HAP-1 (cell line): ENCODE results near the gene NAA10.

Experiments used
- DNase-seq, 2 experiments: peaks; one replicate each; pipeline ENCODE4 v3.0.0-alpha.2; 2016 to 2020; ENCODE audit warnings: low spot score in 2 of 2
- H3K27me3 ChIP-seq: fragments of 250-450 bp; sonication (Bioruptor Pico); 2 replicates; pipeline ENCODE4 v1.5.1; 2020; ENCODE audit warnings: low read depth, mild to moderate bottlenecking, moderate library complexity
- H3K36me3 ChIP-seq: fragments of 250-450 bp; sonication (Bioruptor Pico); replicated peaks from 2 replicates; pipeline ENCODE4 v1.5.1; 2020; ENCODE audit warnings: mild to moderate bottlenecking
- H3K4me1 ChIP-seq: fragments of 250-450 bp; sonication (Bioruptor Pico); 2 replicates; pipeline ENCODE4 v1.5.1; 2020; ENCODE audit warnings: mild to moderate bottlenecking
- H3K4me3 ChIP-seq: fragments of 250-450 bp; sonication (Bioruptor Pico); 2 replicates; pipeline ENCODE4 v1.5.1; 2020; ENCODE audit warnings: mild to moderate bottlenecking, moderate library complexity
- H3K9me3 ChIP-seq: fragments of 250-450 bp; sonication (Bioruptor Pico); 2 replicates; pipeline ENCODE4 v1.5.1; 2020; ENCODE audit warnings: mild to moderate bottlenecking, moderate library complexity
- in situ Hi-C: fragments of 300-500 bp; cut with MboI; formaldehyde crosslinking; loops from 3 replicates; pipeline ENCODE4 v1.14.3; 2020; ENCODE audit warnings: low sequenced_read_pairs, inconsistent platforms, mixed read lengths

Gene NAA10

DNA sequence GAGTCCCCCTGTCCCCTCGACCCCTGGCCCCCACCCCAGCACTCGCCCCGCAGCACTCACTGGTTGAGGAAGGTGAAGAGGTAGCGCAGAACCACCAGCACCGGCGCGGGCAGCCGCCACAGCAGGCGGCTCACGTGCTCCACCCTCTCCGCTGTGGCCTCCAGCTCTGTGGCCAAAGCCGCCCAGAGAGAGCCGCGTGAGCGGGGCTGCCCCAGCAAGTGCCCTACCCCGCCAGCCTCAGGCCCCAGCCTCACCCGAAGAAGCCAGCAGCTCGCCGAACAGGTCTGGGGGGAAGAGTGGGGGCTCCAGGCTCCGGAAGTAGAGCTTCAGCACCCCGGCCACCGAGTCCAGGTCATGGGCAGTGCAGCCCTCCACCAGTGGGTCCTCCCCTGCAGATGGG lies 24.4 kb downstream of the NAA10 start:
- in situ Hi-C loops, result no loop called here
- DNase-seq, result no peak

DNA sequence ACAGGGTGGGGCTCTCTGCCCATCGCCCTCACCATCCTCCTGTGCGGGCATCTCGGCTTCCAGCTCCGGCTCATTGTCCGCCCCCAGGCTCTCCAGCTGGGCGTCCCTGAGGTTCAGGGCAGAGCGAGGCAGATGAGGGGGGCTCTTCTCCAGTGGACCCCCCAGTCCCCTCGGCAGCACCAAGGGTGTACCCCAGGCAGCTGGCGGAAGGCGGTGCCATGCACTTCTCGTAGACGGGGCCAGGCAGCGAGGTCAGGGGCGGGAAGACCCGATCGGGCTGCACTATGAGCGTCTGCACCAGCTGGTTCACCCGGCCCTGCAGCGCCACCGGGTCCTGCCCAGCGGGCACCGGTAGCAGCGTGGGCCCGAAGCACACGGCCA lies 24.9 kb downstream of the NAA10 start:
- no peaks in the 10 kb centered on the region for H3K9me3 ChIP-seq
- in situ Hi-C loops, result no loop called here
- H3K4me1 ChIP-seq, result no peaks in the 10 kb centered on the region
- no peaks in the 10 kb centered on the region for H3K36me3 ChIP-seq
- H3K4me3 ChIP-seq, result no peak overlapping the region
- H3K27me3 ChIP-seq, result no peaks in the 10 kb centered on the region
- no peak for DNase-seq

More for the DNA sequence above, 24.4 kb downstream of the NAA10 start:
- H3K4me1 ChIP-seq, result no peaks in the 10 kb centered on the region
- H3K4me3 ChIP-seq, result no peak overlapping the region
- H3K27me3 ChIP-seq, result no peaks in the 10 kb centered on the region
- H3K36me3 ChIP-seq, result no peaks in the 10 kb centered on the region
- no peaks in the 10 kb centered on the region for H3K9me3 ChIP-seq

DNA sequence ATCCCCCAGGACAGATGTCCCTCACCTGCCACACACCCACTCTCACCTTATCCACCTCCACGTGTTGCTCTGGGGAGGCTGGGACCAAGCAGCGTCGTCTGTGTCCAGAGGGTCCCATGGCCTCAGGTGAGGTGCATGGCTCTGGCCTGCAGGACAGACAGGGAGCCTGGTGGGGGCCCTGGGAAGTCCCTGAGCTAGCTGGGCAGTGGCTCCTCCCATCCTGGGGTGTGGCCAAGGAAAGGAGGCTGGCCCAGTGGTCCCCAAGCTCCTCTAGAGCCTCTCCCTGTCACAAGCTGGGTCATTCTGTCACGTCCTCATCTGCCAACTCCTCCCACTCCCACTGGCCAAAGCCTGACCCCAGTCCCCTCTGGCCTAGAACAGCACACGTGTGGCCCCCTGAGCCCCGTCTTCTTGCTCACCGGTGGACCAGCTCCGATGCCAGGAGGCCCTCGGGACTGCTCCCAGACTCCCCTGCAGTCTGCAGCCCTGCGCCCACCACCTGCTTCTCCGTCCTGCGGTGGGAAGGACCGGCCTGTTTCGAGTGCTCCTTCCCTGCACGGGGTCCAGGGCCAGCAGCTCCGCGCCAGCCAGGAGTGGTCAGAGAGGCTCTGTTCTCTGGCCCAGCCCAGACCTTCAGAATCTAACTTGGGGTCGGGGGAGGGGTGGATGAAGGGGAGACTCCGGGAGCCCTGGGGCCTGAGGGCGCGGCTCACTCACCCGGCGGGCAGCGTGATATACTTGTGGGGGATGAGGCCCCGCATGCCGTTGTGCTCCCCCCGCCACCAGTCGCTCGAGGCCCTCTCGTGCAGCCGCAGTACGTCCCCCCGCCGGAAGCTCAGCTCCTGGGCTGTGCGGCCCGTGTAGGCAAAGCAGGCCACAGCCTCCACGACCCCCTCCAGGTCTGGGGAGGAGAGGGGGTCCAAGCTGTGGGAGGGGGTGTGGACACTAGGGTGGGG lies 25.5 kb downstream of the NAA10 start:
- in situ Hi-C loops, result no loop called here
- H3K27me3 ChIP-seq, result no peaks in the 10 kb centered on the region

DNA sequence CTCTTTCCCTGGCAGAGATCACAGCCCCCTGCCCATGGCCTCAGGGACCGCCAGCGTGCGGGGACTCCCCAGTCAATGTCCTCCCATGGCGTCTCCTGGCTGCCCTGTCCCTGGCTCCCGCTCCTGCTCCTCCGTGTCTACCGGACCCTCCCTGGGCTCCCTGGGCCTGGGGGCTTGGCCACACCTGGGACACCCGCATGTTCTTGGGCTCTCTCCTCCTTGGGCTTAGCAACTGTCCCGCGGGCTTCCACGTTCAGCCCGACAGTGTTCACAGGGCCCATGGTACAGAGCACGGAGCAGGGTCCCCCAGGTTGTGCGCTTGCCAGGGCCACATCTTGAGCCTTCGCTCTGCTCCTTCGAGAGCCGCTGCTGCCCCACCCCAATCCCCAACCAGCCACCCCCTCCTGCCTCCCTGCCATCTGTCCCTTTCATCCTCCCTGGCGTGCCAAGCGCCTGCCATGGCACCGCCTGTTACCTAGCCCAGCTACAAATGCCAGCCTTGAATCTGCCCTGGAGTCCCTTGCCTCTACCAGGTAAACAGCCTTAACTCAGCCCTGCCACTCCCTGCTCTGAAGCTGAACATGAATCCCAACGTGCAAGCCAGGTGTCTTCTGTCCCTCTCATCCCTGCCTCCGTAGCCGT lies 26.5 kb downstream of the NAA10 start:
- H3K9me3 ChIP-seq, result no peaks in the 10 kb centered on the region
- H3K4me3 ChIP-seq, result no peak overlapping the region
- no peak for DNase-seq
- no peaks in the 10 kb centered on the region for H3K36me3 ChIP-seq
- no peaks in the 10 kb centered on the region for H3K4me1 ChIP-seq
- in situ Hi-C loops, result no loop called here
- no peaks in the 10 kb centered on the region for H3K27me3 ChIP-seq

More for the DNA sequence above, 25.5 kb downstream of the NAA10 start:
- Histone ChIP-seq H3K36me3 (no peaks in the 10 kb centered on the region), H3K4me3 (no peak overlapping the region), H3K4me1 (no peaks in the 10 kb centered on the region), H3K9me3 (no peaks in the 10 kb centered on the region)
- DNase-seq, result peak in 1 of 2 experiments; percentile 67

DNA sequence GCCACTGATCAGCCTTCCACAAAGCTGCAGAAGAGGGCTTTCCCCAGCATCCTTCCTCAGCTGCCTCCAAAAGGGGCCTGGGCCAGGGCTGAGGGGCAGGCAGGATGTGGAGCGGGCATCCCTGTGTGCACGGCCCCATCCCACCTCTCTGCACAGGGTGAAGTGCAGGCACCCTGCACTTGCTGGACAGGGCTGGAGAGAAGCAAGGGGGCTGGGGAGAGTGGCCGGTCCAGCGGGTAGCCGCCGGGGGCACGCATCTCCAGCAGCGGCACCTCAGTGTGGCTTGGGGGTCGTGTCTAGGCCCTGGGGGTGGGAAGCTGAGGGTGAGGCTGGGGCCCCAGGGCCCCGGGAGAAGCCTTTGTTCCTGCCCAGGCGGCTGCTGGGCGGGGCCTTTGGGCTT lies 27.4 kb downstream of the NAA10 start:
- in situ Hi-C loops, result no loop called here
- H3K4me1 ChIP-seq, result no peaks in the 10 kb centered on the region
- no peaks in the 10 kb centered on the region for H3K36me3 ChIP-seq
- no peak overlapping the region for H3K4me3 ChIP-seq
- H3K27me3 ChIP-seq, result no peaks in the 10 kb centered on the region
- no peak for DNase-seq
- no peaks in the 10 kb centered on the region for H3K9me3 ChIP-seq

DNA sequence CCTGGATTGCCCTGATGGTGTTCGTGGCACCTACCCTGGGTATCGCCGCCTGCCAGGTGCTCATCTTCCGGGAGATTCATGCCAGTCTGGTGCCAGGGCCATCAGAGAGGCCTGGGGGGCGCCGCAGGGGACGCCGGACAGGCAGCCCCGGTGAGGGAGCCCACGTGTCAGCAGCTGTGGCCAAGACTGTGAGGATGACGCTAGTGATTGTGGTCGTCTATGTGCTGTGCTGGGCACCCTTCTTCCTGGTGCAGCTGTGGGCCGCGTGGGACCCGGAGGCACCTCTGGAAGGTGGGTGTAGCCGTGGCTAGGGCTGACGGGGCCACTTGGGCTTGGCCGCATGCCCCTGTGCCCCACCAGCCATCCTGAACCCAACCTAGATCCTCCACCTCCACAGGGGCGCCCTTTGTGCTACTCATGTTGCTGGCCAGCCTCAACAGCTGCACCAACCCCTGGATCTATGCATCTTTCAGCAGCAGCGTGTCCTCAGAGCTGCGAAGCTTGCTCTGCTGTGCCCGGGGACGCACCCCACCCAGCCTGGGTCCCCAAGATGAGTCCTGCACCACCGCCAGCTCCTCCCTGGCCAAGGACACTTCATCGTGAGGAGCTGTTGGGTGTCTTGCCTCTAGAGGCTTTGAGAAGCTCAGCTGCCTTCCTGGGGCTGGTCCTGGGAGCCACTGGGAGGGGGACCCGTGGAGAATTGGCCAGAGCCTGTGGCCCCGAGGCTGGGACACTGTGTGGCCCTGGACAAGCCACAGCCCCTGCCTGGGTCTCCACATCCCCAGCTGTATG lies 28.5 kb downstream of the NAA10 start:
- no peak overlapping the region for H3K4me3 ChIP-seq
- no peaks in the 10 kb centered on the region for H3K9me3 ChIP-seq
- in situ Hi-C loops, result no loop called here
- no peaks in the 10 kb centered on the region for H3K4me1 ChIP-seq
- H3K36me3 ChIP-seq, result no peaks in the 10 kb centered on the region
- DNase-seq, result no peak
- H3K27me3 ChIP-seq, result no peaks in the 10 kb centered on the region; the same call in 1 of the 2 replicates

DNA sequence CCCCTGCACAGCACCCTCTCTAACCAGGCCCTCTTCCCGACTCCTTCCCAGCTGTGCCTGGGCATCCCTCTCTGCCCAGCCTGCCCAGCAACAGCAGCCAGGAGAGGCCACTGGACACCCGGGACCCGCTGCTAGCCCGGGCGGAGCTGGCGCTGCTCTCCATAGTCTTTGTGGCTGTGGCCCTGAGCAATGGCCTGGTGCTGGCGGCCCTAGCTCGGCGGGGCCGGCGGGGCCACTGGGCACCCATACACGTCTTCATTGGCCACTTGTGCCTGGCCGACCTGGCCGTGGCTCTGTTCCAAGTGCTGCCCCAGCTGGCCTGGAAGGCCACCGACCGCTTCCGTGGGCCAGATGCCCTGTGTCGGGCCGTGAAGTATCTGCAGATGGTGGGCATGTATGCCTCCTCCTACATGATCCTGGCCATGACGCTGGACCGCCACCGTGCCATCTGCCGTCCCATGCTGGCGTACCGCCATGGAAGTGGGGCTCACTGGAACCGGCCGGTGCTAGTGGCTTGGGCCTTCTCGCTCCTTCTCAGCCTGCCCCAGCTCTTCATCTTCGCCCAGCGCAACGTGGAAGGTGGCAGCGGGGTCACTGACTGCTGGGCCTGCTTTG lies 29.2 kb downstream of the NAA10 start:
- no peaks in the 10 kb centered on the region for H3K4me1 ChIP-seq
- H3K27me3 ChIP-seq, result no peaks in the 10 kb centered on the region; the same call in 1 of the 2 replicates
- H3K4me3 ChIP-seq, result no peak overlapping the region
- no peaks in the 10 kb centered on the region for H3K36me3 ChIP-seq
- H3K9me3 ChIP-seq, result no peaks in the 10 kb centered on the region
- in situ Hi-C loops, result no loop called here
- no peak for DNase-seq

DNA sequence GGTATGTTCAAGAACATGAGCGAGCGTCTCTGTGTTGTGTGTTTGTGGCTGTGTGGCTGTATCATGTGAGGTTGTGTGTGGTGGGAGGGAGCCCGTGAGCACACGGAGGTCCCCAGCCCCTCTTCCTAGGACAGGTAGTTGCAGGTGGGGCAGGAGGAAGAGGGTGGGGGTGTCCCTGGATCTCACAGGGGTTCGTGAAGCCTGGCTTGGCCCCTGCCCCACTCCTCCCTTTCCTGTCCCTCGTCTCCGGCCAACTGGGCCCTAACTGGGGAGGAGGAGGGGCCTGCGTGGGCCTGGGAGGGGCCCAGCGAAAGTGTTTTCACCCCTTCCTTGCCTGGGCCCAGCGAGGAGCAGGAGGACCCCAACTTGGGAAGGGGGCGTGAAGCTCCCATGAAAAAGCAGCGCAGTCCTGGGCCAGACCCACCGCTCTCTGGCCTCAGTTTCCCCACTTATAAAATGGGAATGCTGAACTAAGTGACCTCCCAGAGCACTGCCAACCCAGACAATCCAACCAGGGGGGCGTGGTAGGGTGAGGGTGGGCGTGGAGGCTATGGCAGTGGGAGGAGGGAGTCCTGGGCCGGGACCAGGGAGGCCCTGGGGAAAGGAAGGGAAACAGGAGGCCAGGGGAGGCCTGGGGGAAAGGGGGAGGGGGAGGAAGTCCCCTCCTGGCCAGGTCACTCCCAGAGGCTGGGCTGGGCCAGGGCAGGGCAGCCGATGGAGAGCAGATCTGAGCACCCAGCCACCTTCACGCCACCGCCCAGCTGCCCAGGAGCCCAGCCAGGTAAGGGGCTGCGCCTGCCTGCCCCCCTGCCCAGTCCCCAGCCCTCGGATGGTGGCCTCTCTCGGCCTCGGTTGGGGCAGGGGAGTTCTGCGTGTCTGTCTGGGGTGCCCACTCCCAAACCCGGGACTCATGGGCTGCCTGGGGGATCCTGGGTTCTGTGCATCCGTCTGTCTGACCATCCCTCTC lies 30.6 kb downstream of the NAA10 start, which contains the start of gene AVPR2:
Gene AVPR2, plus strand, starts transcription at position 683 of the 967 bp plus-strand sequence. CDS start 473 bp downstream, outside the sequence.
- no peaks in the 10 kb centered on the region; the same call in 1 of the 2 replicates for H3K27me3 ChIP-seq
- H3K9me3 ChIP-seq, result no peaks in the 10 kb centered on the region
- no peaks in the 10 kb centered on the region for H3K4me1 ChIP-seq
- H3K4me3 ChIP-seq, result no peak within 1 kb of the TSS
- DNase-seq, result no peak
- in situ Hi-C loops, result no loop called here
- no peaks in the 10 kb centered on the region for H3K36me3 ChIP-seq

DNA sequence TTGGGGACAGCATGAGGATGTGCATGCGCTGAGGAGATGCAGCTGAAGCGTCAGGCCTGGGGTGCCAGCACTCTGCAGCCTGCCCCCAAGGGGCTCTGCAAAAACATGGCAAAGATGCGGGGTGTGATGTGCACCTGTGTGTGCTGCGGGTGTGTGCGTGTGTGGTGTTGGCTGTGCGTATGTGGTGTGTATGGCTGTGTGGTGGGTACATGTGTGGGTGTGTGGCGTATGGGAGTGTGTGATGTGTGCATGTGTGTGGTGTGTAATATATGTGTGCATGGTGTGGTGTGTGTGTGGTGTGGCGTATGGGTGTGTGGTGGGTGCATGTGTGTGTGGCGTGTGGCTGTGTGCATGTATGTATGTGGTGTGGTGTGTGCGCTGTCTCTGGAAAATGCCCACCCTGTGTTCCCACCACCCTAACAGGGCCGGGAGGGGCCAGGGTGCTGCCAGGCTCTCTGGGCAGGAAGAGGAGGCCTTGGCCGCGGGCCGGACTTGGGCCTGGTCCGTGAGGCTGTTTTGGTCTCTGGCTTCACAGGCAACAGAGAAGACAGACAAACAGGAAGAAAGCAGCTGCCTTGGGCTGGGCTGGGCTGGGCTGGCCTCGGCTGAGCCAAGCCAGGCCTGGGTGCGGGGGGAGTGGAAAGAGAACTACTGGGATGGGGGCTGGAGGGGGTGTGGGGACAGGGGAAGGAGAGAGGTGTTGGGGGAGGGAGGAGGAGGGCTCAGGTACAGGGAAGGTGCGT lies 31.4 kb downstream of the NAA10 start:
- no peaks in the 10 kb centered on the region for H3K4me1 ChIP-seq
- no peaks in the 10 kb centered on the region; the same call in 1 of the 2 replicates for H3K27me3 ChIP-seq
- in situ Hi-C loops, result no loop called here
- H3K4me3 ChIP-seq, result no peak overlapping the region
- no peaks in the 10 kb centered on the region for H3K36me3 ChIP-seq
- H3K9me3 ChIP-seq, result no peaks in the 10 kb centered on the region
- DNase-seq, result no peak

DNA sequence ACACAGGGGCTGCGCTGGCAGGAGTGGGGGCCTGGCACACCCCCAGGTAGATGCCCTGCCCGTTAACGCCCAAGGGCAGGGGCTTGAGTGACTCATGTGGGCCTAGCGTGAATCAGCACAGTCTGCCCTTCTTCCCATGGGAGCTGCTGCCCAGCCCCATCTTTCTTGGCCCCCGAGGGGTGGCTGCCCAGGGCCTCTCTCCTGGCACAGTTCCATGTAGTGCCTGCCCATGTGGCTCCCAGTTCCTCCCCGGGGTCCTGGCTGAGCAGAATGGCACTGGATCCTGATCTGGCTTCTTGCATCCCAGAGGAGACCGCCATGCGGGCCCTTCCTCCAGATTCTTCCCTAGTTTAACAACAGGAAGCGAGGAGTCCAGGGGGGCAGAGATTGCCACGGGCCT lies 32.5 kb downstream of the NAA10 start:
- H3K36me3 ChIP-seq, result no peaks in the 10 kb centered on the region
- no peaks in the 10 kb centered on the region for H3K4me1 ChIP-seq
- no peaks in the 10 kb centered on the region for H3K9me3 ChIP-seq
- H3K27me3 ChIP-seq, result no peaks in the 10 kb centered on the region; the same call in 1 of the 2 replicates
- no peak overlapping the region for H3K4me3 ChIP-seq
- in situ Hi-C loops, result no loop called here
- DNase-seq, result no peak

DNA sequence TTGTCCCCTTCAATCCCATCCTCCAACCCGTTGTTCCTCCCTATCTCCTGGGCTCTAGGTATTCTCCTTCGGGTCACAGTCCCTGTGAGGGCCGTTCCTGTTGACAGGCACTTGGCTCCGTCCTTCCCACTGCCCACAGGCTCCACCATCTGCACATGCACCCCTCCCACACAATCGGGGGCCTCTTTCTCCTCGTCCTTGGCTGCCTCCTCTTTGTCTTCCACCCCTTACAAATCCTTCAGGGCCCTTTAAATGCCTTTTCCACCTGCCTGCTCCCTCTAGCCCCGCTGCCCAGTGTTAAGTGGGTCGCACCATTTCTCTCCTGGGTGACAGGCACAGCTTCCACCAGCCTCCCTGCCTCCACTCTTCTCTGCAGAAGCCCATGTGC lies 33.1 kb downstream of the NAA10 start:
- no peaks in the 10 kb centered on the region for H3K4me1 ChIP-seq
- H3K4me3 ChIP-seq, result no peak overlapping the region
- no peak for DNase-seq
- H3K27me3 ChIP-seq, result peaks cover 1% of the 10 kb centered on the region
- no peaks in the 10 kb centered on the region for H3K36me3 ChIP-seq
- H3K9me3 ChIP-seq, result no peaks in the 10 kb centered on the region
- in situ Hi-C loops, result no loop called here
